H9 (cell line): Measurements from ENCODE around the gene RFC4. TPM values are rescaled to one million over a fixed set of nuclear protein-coding genes. Genes with fewer than 3 reads are reported as not detected.

Source experiments
- DNase-seq: peaks from one replicate; pipeline ENCODE4 v3.0.0-alpha.2; 2017
- H2AFZ ChIP-seq: one replicate; pipeline ENCODE4 v1.6.1; 2013; ENCODE audit warnings: mild to moderate bottlenecking, low read length, control low read depth, moderate library complexity
- H2AK5ac ChIP-seq: 2 replicates; pipeline ENCODE4 v1.6.1; 2013; ENCODE audit warnings: low read length, control low read depth, mixed read lengths; ENCODE audit not compliant: insufficient read length
- H2BK120ac ChIP-seq: one replicate; pipeline ENCODE4 v1.6.1; 2013; ENCODE audit warnings: low read depth, mild to moderate bottlenecking, low read length, control low read depth, inconsistent platforms; ENCODE audit not compliant: poor library complexity, severe bottlenecking
- H2BK12ac ChIP-seq: 2 replicates; pipeline ENCODE4 v1.6.1; 2013; ENCODE audit warnings: low read length, control low read depth, mixed read lengths, low read depth; ENCODE audit not compliant: insufficient read length
- H2BK15ac ChIP-seq: 2 replicates; pipeline ENCODE4 v1.6.1; 2013; ENCODE audit warnings: low read depth, low read length, control low read depth
- H2BK20ac ChIP-seq: one replicate; pipeline ENCODE4 v1.6.1; 2013; ENCODE audit warnings: low read depth, mild to moderate bottlenecking, low read length, control low read depth, inconsistent platforms; ENCODE audit not compliant: poor library complexity, severe bottlenecking
- H2BK5ac ChIP-seq: 2 replicates; pipeline ENCODE4 v1.6.1; 2013; ENCODE audit warnings: low read length, control low read depth, mixed read lengths; ENCODE audit not compliant: insufficient read length
- H3K14ac ChIP-seq: 2 replicates; pipeline ENCODE4 v1.6.1; 2013; ENCODE audit warnings: low read length, control low read depth; ENCODE audit not compliant: insufficient read depth
- H3K18ac ChIP-seq: 2 replicates; pipeline ENCODE4 v1.6.1; 2013; ENCODE audit warnings: low read depth, mild to moderate bottlenecking, mixed read lengths, low read length, control low read depth; ENCODE audit not compliant: insufficient read length
- H3K23ac ChIP-seq: 2 replicates; pipeline ENCODE4 v1.6.1; 2013; ENCODE audit warnings: low read length, control low read depth, mixed read lengths, low read depth; ENCODE audit not compliant: insufficient read length
- H3K23me2 ChIP-seq: 2 replicates; pipeline ENCODE4 v1.6.1; 2013; ENCODE audit warnings: low read depth, mild to moderate bottlenecking, mixed read lengths, low read length, control low read depth; ENCODE audit not compliant: insufficient read length, poor library complexity, severe bottlenecking
- H3K27ac ChIP-seq: 2 replicates; pipeline ENCODE4 v1.5.1; 2013; ENCODE audit warnings: low read length, control low read depth, mixed read lengths, low read depth; ENCODE audit not compliant: insufficient read length
- H3K27me3 ChIP-seq: 2 replicates; pipeline ENCODE4 v1.6.1; 2013; ENCODE audit warnings: low read length, control low read depth, inconsistent platforms; ENCODE audit not compliant: insufficient read depth
- H3K4ac ChIP-seq: 2 replicates; pipeline ENCODE4 v1.6.1; 2013; ENCODE audit warnings: low read depth, mild to moderate bottlenecking, control low read depth, inconsistent platforms, low read length, moderate library complexity
- H3K4me1 ChIP-seq: 2 replicates; pipeline ENCODE4 v1.6.1; 2013; ENCODE audit warnings: low read length, control low read depth, inconsistent platforms; ENCODE audit not compliant: insufficient read depth
- H3K4me2 ChIP-seq: 2 replicates; pipeline ENCODE4 v1.6.1; 2013; ENCODE audit warnings: low read length, control low read depth, mixed read lengths; ENCODE audit not compliant: insufficient read length, insufficient read depth
- H3K56ac ChIP-seq: 2 replicates; pipeline ENCODE4 v1.6.1; 2013; ENCODE audit warnings: low read depth, mild to moderate bottlenecking, mixed read lengths, low read length, control low read depth; ENCODE audit not compliant: insufficient read length
- H3K79me1 ChIP-seq: 2 replicates; pipeline ENCODE4 v1.6.1; 2013; ENCODE audit warnings: low read depth, mild to moderate bottlenecking, moderate library complexity, low read length, control low read depth, inconsistent platforms; ENCODE audit not compliant: insufficient read depth, poor library complexity, severe bottlenecking
- H3K79me2 ChIP-seq: 2 replicates; pipeline ENCODE4 v1.6.1; 2013; ENCODE audit warnings: low read length, control low read depth, inconsistent platforms; ENCODE audit not compliant: insufficient read depth
- H3K9ac ChIP-seq: 2 replicates; pipeline ENCODE4 v1.6.1; 2013; ENCODE audit warnings: low read length, control low read depth, mixed read lengths; ENCODE audit not compliant: insufficient read length; ENCODE audit errors: extremely low read depth
- H3K9me3 ChIP-seq: one replicate; pipeline ENCODE4 v1.6.1; 2013; ENCODE audit warnings: low read depth, low read length, inconsistent platforms; ENCODE audit not compliant: control insufficient read depth
- H3T11ph ChIP-seq: one replicate; pipeline ENCODE4 v1.6.1; 2013; ENCODE audit warnings: mild to moderate bottlenecking, low read length, control low read depth, inconsistent platforms
- H4K20me1 ChIP-seq: one replicate; pipeline ENCODE4 v1.6.1; 2013; ENCODE audit not compliant: control insufficient read depth, insufficient read length, insufficient read depth
- H4K5ac ChIP-seq: 2 replicates; pipeline ENCODE4 v1.6.1; 2013; ENCODE audit warnings: low read depth, mild to moderate bottlenecking, mixed read lengths, low read length, control low read depth; ENCODE audit not compliant: insufficient read length
- H4K8ac ChIP-seq: replicated peaks from 2 replicates; pipeline ENCODE4 v1.6.1; 2013; ENCODE audit warnings: low read length, control low read depth, mixed read lengths, low read depth; ENCODE audit not compliant: insufficient read length
- H4K91ac ChIP-seq: 2 replicates; pipeline ENCODE4 v1.6.1; 2013; ENCODE audit warnings: low read depth, mild to moderate bottlenecking, moderate library complexity, mixed read lengths, low read length, control low read depth; ENCODE audit not compliant: insufficient read length
- H3K27ac Mint-ChIP-seq, 3 experiments: 2 replicates in 2 of 3; 3 replicates in 1 of 3; pipeline ENCODE4 v1.8.0; 2020 to 2021; ENCODE audit warnings: mixed read lengths in 3 of 3, mild to moderate bottlenecking in 1 of 3, moderate library complexity in 1 of 3
- H3K27me3 Mint-ChIP-seq: 2 replicates; pipeline ENCODE4 v1.8.0; 2021; ENCODE audit warnings: low read depth, mild to moderate bottlenecking, moderate library complexity, mixed read lengths
- H3K36me3 Mint-ChIP-seq, 3 experiments: 2 replicates in 2 of 3; 3 replicates in 1 of 3; pipeline ENCODE4 v1.8.0; 2020 to 2021; ENCODE audit warnings: low read depth in 3 of 3, mixed read lengths in 3 of 3; ENCODE audit not compliant: insufficient read depth in 1 of 3
- H3K4me1 Mint-ChIP-seq, 2 experiments: 2 replicates each; pipeline ENCODE4 v1.8.0; 2020; ENCODE audit warnings: mixed read lengths in 2 of 2
- H3K4me3 Mint-ChIP-seq, 2 experiments: 2 replicates in 1 of 2; 3 replicates in 1 of 2; pipeline ENCODE4 v1.8.0; 2020 to 2021; ENCODE audit warnings: mild to moderate bottlenecking in 2 of 2, mixed read lengths in 2 of 2, moderate library complexity in 1 of 2
- H3K9me3 Mint-ChIP-seq, 2 experiments: 2 replicates in 1 of 2; 3 replicates in 1 of 2; pipeline ENCODE4 v1.8.0; 2020; ENCODE audit warnings: mild to moderate bottlenecking in 2 of 2, mixed read lengths in 2 of 2, moderate library complexity in 1 of 2
- whole genome bisulfite sequencing: extraction: QIAGEN DNeasy Blood & Tissue Kit; methylation state at CpG from one replicate; pipeline ENCODE4 v1.1.7; 2013; ENCODE audit warnings: missing lambda C conversion rate, low lambda C conversion rate, mixed read lengths; ENCODE audit not compliant: insufficient read length; ENCODE audit errors: extremely low coverage; 5-methylcytosine and 5-hydroxymethylcytosine counted together
- total RNA-seq: library from RNA; stranded (reverse); gene quantifications from 2 replicates; pipeline ENCODE4 v1.2.1, GENCODE V29; 2021
- TF ChIP-seq, protein P1 (sequence below): fragments of 200-600 bp; sonication (generic); conservative IDR thresholded peaks from 3 replicates; pipeline ENCODE4 v1.8.0; 2021; ENCODE audit warnings: antibody characterized with exemption, mild to moderate bottlenecking

Gene RFC4
- total RNA-seq, 1 experiment from 2014 or later = 108 TPM

DNA sequence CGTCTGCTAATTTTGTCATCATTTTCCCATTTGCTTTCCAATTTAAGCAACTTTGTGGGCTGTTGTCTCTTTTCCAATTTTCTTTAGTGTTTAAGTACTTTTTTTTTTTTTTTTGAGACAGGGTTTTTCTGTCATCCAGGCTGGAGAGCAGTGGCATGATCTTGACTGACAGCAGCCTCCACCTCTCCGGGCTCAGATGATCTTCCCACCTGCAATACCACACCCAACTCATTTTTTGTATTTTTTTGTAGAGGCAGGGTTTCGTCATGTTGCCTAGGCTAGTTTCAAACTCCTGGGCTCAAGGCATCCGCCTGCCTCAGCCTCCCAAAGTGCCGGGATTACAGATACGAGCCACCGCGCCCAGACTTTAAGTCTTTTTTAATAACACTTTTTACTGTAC is 49.1 kb downstream of the RFC4 start:
- H3K9me3 Mint-ChIP-seq = no peaks in the 10 kb centered on the region
- H3K18ac ChIP-seq = no peak overlapping the region
- no peaks in the 10 kb centered on the region for H3K9me3 ChIP-seq
- H3K27ac Mint-ChIP-seq = no peak overlapping the region
- no peak overlapping the region for H3K56ac ChIP-seq
- peaks cover 3% of the 10 kb centered on the region; the same call in 1 of the 2 replicates for H3K4me1 ChIP-seq
- H4K20me1 ChIP-seq = no peaks in the 10 kb centered on the region
- H2BK5ac ChIP-seq = no peak overlapping the region
- no peak overlapping the region for H3K4ac ChIP-seq
- H3K27me3 Mint-ChIP-seq = peaks cover 2% of the 10 kb centered on the region; the same call in 1 of the 2 replicates
- no peaks in the 10 kb centered on the region for H3K36me3 Mint-ChIP-seq
- H4K5ac ChIP-seq = no peak overlapping the region
- no peaks in the 10 kb centered on the region for H3K23me2 ChIP-seq
- no peak overlapping the region for H3K4me3 Mint-ChIP-seq
- TF ChIP-seq, protein P1, sequence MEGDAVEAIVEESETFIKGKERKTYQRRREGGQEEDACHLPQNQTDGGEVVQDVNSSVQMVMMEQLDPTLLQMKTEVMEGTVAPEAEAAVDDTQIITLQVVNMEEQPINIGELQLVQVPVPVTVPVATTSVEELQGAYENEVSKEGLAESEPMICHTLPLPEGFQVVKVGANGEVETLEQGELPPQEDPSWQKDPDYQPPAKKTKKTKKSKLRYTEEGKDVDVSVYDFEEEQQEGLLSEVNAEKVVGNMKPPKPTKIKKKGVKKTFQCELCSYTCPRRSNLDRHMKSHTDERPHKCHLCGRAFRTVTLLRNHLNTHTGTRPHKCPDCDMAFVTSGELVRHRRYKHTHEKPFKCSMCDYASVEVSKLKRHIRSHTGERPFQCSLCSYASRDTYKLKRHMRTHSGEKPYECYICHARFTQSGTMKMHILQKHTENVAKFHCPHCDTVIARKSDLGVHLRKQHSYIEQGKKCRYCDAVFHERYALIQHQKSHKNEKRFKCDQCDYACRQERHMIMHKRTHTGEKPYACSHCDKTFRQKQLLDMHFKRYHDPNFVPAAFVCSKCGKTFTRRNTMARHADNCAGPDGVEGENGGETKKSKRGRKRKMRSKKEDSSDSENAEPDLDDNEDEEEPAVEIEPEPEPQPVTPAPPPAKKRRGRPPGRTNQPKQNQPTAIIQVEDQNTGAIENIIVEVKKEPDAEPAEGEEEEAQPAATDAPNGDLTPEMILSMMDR = no peak
- H3K79me2 ChIP-seq = no peaks in the 10 kb centered on the region
- DNase-seq = no peak
- no peak overlapping the region for H2AK5ac ChIP-seq
- no peak overlapping the region for H3K23ac ChIP-seq
- no peak overlapping the region for H2BK15ac ChIP-seq
- no peak overlapping the region for H3K27ac ChIP-seq
- no peaks in the 10 kb centered on the region for H3K79me1 ChIP-seq
- H3K4me2 ChIP-seq = no peak overlapping the region
- no peak overlapping the region for H3T11ph ChIP-seq
- no peak overlapping the region for H3K9ac ChIP-seq
- H4K8ac ChIP-seq = no peak overlapping the region
- H3K4me1 Mint-ChIP-seq = peaks cover 6 to 15% of the 10 kb centered on the region in 2 experiments; a peak in 3 of 4 replicates
- no peak overlapping the region for H4K91ac ChIP-seq
- H2BK120ac ChIP-seq = no peak overlapping the region
- whole genome bisulfite sequencing = no CpG with 5 or more reads among the region's 8 CpGs
- no peak overlapping the region for H2BK20ac ChIP-seq
- no peak overlapping the region for H3K14ac ChIP-seq
- H2BK12ac ChIP-seq = no peak overlapping the region
- no peak overlapping the region for H2AFZ ChIP-seq
- no peaks in the 10 kb centered on the region for H3K27me3 ChIP-seq
